HG02885 (cell line): Measurements from ENCODE around the gene GPRC6A.

Source experiments
- ATAC-seq: cut with Tn5 transposase; IDR thresholded peaks from one replicate; pipeline ENCODE4 v1.9.1; 2021; ENCODE audit warnings: mild to moderate bottlenecking; ENCODE audit not compliant: unreplicated experiment, poor library complexity

The GPRC6A gene

DNA sequence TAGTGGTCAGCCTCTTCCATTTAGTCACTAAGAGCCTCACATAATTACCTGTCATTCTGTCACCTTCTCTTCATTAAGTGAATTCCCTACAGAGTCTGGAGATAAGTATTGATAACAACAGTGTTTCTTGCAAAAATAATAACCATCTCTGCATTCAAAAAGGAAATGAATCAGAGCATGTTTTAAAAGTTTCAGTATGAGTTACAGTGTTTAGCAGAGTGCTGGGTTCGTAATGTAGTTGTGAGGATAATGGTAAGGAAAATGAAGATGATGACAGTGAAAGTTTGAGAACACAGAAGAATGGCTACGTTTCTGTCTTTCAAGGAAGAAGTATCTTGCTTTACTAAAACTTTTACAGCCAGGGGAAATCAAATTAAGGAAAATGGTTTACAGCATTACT is 31.3 kb downstream of the GPRC6A start:
- ATAC-seq: no peak

GRCh38 chr6:116793224-116793623 is 35.7 kb downstream of the GPRC6A start:
- ATAC-seq: no peak

DNA sequence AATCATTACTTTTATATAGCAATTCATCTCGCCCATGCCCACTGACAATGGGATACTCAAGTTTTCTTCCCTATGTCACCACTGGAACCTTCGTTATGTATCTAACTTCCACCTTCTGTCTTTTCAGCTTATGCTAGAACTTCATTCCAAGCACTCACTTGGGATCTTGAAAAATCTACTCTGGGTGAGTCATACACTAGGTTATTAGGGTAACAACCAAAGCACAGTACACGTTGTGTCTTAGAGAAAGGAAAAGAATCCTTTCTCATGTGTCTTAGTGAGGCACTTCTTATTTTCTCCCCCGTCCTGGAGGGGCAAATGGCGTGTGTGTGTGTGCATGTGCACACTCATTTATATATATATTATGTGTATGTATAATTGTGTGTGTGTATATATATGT is 45.0 kb downstream of the GPRC6A start:
- ATAC-seq: no peak

GRCh38 chr6:116779573-116780164 is 49.2 kb downstream of the GPRC6A start:
- ATAC-seq: peak; percentile 73

GRCh38 chr6:116773886-116774285 is 55.0 kb downstream of the GPRC6A start:
- no peak for ATAC-seq

DNA sequence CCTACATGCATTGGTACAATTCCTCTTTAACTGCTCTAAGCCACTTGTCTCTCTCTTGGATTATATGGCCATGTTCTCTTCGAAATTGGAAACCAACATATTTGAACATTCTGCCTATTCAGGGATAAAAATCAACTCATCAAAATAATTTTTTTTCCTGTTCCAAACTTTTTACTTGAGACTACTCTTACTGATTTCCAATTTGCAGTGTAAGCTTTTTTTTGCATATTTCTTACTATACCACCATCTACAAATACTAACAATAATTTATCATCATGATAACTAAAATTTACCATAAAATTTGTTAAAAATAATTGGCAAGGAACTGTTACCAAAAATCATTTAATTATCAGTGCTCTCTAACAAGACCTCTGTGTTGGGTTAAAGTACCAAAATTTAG is 56.4 kb downstream of the GPRC6A start:
- ATAC-seq: no peak

DNA sequence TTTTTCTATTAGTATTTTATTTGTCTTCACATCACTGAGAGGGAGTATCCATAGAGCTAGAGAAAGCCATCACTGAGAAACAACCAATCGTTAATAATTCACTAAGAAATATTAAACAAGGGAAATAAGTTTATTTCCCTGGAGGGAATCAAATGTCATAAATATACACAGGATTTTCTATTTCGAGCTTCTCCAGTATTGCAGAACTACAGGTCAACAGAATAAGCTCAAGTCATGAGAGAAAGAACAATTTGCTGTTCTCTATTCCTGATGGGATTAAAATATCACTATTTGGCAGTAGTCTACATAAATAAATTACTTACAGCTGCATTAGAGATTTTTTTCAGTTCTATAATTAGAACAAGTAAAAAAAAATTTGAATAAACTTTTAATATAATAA is 61.2 kb downstream of the GPRC6A start:
- ATAC-seq: no peak

GRCh38 chr6:116766506-116767176 is 62.2 kb downstream of the GPRC6A start:
- ATAC-seq: no peak

DNA sequence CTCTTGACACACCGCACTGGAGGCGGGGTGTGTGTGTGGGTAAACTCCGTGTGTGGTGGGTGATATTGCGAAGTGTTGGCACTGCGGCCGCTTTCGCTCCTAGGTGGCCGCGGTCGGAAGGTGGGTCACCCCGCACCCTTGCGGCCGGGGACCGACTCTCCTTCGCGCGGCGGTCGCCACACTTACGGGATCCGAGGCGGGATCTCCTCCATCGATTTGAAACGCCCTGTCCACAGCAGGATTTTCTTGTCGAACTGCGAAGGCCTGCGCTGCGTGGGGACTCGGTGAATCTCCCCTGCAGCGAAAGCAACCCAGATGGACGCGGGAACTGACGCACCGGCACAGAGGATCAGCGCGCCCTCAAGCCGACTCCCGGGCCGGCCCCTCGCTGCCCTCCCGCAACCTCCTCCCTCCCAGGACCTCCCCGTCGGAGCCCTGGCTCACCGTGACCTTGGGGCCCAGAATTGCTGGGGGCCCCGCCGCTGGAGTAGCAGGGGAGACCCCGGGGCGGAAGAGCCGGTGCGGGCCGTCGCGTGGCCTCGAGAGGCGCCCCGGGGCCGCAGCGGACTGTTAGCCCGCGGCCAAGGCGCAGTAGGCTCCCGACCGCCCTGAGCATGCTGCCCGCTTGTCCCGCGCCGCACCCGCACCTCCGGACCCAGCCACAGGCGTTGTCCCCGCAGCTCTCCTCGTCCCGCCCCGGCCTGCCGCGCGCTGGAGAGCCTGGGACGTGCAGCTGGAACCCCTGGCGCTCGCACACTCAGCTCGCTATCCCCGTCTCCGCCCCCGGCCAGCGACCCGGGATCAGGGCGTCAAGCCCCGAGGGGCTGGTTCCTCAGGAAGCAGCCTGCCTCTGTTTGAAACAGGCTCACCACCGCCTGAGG is 63.7 kb downstream of the GPRC6A start, which contains the start of gene FAM162B:
Gene FAM162B, minus strand, starts transcription at position 759 of the 881 bp plus-strand sequence. Its CDS starts 143 bp downstream, at position 616.
- ATAC-seq: peak; percentile 51

DNA sequence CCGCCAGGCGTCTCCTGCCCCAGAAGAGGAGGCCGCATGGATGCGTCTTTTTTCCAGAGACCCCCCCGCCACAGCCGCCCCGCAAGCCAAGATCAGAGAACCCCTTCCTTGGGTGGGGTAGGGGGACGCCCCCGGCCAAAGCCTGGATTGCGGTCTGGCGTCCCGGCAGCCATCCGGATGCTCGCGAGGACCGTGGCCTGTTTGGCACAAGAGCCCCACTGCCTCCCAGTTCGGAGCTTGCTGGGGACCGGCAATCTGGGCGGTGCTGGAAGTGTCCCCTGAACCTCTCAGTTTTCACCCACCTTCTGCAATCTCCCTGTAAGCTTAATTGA is 64.3 kb downstream of the GPRC6A start:
- ATAC-seq: peak; percentile 14

GRCh38 chr6:116763906-116764628 is 64.8 kb downstream of the GPRC6A start:
- ATAC-seq: no peak

DNA sequence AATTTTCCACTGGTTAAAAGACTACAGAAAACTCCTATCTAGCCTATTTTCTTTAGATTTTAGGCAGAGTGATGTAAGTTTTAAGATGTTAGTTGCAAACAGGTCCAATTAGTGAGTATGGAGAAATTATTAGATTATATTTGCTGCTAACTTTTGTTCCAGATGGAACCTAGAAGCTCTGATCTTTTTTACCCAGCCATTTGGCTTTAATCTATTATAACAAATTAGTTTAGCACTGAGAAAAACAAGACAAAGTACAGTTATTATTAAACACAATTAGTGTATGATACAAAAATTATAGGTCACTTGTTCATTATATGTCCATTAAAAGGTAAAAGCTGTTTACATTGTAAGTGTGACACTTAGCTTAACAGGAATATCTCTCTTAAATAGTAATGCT is 65.8 kb downstream of the GPRC6A start:
- no peak for ATAC-seq

- ATAC-seq: no peak
Measured at GRCh38 chr6:116762235-116762634, 66.6 kb downstream of the GPRC6A start.

DNA sequence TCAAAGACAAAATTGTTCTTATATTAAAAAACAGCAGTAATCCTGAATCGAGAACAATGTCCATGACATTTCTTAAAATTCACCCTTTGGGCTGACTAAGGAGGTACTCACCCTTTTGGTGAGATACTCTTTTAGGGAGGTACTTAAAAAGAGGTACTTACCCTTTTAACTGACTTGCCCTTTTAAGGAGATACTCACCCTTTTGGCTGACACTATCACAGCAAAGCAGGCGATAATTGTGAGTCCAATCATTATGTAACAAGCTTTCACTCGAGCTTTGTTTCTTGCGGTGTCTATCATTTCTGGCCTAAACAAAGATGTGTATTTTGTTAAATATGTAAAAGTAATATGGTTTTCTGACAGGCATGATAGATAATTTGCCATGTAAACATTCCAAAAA is 67.1 kb downstream of the GPRC6A start:
- no peak for ATAC-seq

DNA sequence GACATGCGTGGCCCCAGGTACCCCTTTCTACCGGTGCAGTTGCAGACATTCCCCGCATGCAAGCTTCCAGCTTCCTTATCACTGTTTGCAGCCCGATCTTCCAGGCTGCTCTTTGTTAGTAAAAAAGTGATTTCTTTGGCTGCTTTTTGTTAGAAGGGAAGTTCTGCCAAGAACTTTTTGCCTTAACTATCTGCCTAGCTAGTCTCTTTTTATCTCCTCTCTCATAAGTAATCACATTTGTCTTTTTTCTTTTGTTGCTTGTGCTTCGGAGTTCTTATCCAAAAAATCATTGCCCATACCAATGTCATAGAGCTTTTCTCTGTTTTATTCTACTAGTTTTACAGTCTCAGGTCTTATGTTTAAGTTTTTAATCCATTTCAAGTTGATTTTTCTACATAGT is 83.7 kb downstream of the GPRC6A start:
- ATAC-seq: no peak
